Choroid plexus epithelial cell (primary cell): ENCODE data around the gene TCEANC2.

ENCODE experiments used
- DNase-seq: peaks from one replicate; pipeline ENCODE4 v3.0.0-alpha.2; 2010; ENCODE audit warnings: low read depth
- H3K4me3 ChIP-seq: 2 replicates; pipeline ENCODE4 v1.5.1; 2011; ENCODE audit warnings: low read depth, mild to moderate bottlenecking, control low read depth, low read length, moderate library complexity
- TF ChIP-seq, protein P1 (sequence below): conservative IDR thresholded peaks from 2 replicates; pipeline ENCODE4 v1.5.1; 2011; ENCODE audit warnings: low read depth, mild to moderate bottlenecking, control low read depth, inconsistent platforms, low read length, moderate library complexity

TCEANC2 gene

DNA sequence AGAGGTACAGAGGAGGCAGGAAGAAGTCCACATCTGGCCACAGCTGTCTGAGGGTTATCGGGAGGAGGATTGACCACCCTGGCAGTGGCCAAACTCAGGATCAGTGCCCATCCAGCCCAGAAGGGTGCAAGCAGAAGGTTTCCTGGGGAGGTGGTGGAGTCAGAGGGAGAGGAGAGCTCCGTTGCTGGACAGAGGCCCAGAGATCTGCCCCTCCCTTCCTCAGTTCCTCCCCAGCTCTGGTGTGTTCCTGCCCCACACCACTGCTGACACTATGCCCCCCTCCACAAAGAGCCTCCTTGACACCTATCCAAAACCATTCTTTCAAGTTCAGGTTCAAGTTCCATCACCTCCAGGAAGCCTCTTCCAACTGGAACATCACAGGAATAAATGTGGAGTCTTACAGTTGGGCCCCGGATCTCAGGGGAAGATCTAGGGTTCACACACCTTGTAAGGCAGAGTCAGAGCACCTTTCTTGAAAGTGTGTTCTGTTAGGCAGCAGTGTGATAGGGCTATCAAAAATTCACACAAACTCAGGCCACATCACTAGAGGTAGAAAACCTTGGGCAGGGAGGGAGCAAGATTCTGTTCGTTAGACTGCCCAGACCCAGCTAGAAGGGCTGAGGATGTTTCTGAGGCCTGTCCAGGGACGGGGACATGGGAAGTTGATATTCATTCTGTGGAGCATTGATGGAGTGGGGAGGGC is 42.8 kb upstream of the TCEANC2 start:
- TF ChIP-seq, protein P1, sequence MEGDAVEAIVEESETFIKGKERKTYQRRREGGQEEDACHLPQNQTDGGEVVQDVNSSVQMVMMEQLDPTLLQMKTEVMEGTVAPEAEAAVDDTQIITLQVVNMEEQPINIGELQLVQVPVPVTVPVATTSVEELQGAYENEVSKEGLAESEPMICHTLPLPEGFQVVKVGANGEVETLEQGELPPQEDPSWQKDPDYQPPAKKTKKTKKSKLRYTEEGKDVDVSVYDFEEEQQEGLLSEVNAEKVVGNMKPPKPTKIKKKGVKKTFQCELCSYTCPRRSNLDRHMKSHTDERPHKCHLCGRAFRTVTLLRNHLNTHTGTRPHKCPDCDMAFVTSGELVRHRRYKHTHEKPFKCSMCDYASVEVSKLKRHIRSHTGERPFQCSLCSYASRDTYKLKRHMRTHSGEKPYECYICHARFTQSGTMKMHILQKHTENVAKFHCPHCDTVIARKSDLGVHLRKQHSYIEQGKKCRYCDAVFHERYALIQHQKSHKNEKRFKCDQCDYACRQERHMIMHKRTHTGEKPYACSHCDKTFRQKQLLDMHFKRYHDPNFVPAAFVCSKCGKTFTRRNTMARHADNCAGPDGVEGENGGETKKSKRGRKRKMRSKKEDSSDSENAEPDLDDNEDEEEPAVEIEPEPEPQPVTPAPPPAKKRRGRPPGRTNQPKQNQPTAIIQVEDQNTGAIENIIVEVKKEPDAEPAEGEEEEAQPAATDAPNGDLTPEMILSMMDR, result no peak
- DNase-seq, result no peak
- H3K4me3 ChIP-seq, result no peak overlapping the region

GRCh38 chr1:54011316-54012007 is 41.9 kb upstream of the TCEANC2 start:
- H3K4me3 ChIP-seq, result no peak overlapping the region
- no peak for DNase-seq
- TF ChIP-seq, protein P1, result no peak

GRCh38 chr1:54012008-54012325 is 41.4 kb upstream of the TCEANC2 start:
- DNase-seq, result no peak
- H3K4me3 ChIP-seq, result no peak overlapping the region
- TF ChIP-seq, protein P1, result no peak

- H3K4me3 ChIP-seq, result no peak overlapping the region
- TF ChIP-seq, protein P1, result no peak
- DNase-seq, result no peak
These were observed 40.5 kb upstream of the TCEANC2 start for GRCh38 chr1:54012863-54013262.

- no peak overlapping the region for H3K4me3 ChIP-seq
- DNase-seq, result no peak
- TF ChIP-seq, protein P1, result no peak
These were observed 39.9 kb upstream of the TCEANC2 start for GRCh38 chr1:54013393-54014008.

DNA sequence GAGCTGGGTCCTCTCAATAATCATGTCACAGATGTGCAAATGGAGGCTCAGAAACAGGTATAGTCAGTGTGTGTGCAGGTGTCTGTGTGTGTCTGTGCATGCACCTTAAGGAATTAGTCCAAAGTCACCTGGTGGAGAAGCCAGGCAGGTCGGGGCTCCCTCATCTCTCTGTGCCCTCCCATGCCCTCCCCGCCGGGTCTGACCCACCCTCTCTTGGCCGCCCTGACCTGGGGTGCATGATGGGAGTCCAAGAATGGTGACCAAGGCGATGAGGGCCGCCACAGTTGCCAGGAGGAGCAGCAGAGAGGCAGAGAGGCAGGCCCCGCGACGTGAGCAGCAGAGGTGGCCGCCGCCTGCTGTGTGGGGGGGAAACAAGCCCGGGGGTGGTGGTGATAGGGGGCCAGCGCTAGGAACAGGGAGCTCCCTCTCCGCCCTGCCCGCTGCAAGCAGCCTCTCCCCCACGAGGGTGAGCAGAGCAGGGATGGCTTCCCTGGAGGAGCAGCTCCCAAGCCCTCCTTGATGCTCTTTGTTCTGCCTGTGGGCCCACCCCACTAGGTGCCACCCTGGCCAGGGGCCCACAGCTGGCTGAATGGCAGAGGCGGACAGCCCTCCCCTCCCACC is 39.3 kb upstream of the TCEANC2 start:
- H3K4me3 ChIP-seq, result no peak overlapping the region
- TF ChIP-seq, protein P1, result no peak
- no peak for DNase-seq
